GM13977 (cell line): ENCODE measurements around the gene CFAP46.

Experiments
- DNase-seq: peaks from one replicate; pipeline ENCODE4 v3.0.0; 2012; ENCODE audit warnings: low spot score
- CTCF ChIP-seq: IDR thresholded peaks from 2 replicates; pipeline ENCODE4 v1.5.1; 2012; ENCODE audit warnings: mild to moderate bottlenecking, control low read depth; ENCODE audit not compliant: insufficient read depth; ENCODE audit errors: extremely low read depth, missing control alignments
- in situ Hi-C: fragments of 300-500 bp; cut with MboI; formaldehyde crosslinking; loops from one replicate; pipeline ENCODE4 v1.12.0; 2022; ENCODE audit warnings: low sequenced_read_pairs, low pct_unique_long_range_greater_than_20kb, mixed read lengths, inconsistent platforms; ENCODE audit not compliant: unreplicated experiment

CFAP46 gene

GRCh38 chr10:132834311-132834761, 108.0 kb downstream of the CFAP46 start:
- TF ChIP-seq CTCF, result no peak
- no peak for DNase-seq
- in situ Hi-C loops, result no loop called here

- no peak for DNase-seq
- no peak for TF ChIP-seq CTCF
- in situ Hi-C loops, result no loop called here
These were observed 108.8 kb downstream of the CFAP46 start for GRCh38 chr10:132833421-132834111.

- no peak for TF ChIP-seq CTCF
- DNase-seq, result no peak
- in situ Hi-C loops, result no loop called here
These were observed 110.0 kb downstream of the CFAP46 start for GRCh38 chr10:132832186-132832969.

GRCh38 chr10:132829403-132829802, 113.0 kb downstream of the CFAP46 start:
- TF ChIP-seq CTCF, result no peak
- no peak for DNase-seq
- in situ Hi-C loops, result no loop called here

- TF ChIP-seq CTCF, result no peak
These were observed 113.7 kb downstream of the CFAP46 start for GRCh38 chr10:132828681-132829080.

GRCh38 chr10:132827861-132828539, 114.4 kb downstream of the CFAP46 start:
- in situ Hi-C loops, result no loop called here
- no peak for DNase-seq
- TF ChIP-seq CTCF, result no peak

More at GRCh38 chr10:132828681-132829080, 113.7 kb downstream of the CFAP46 start:
- DNase-seq, result no peak
- in situ Hi-C loops, result no loop called here
